ENCODE measurements around the gene ZSCAN29. TPM values are rescaled to one million over a fixed set of nuclear protein-coding genes. Genes with fewer than 3 reads are reported as not detected.

ZSCAN29 gene
- polyA plus RNA-seq, 1 donor from 2014 or later, result 37.5 TPM

- no peaks in the 10 kb centered on the region for H3K9me2 ChIP-seq (ENCODE audit: insufficient read depth, low read length)
- no peak overlapping the region for H3K4me2 ChIP-seq (ENCODE audit: low read length)
- no peaks in the 10 kb centered on the region for H3K27me3 ChIP-seq (ENCODE audit: insufficient read depth, low read depth, low read length)
- H3F3A ChIP-seq (ENCODE audit: insufficient read depth, low read length, poor library complexity, severe bottlenecking), result no peaks in the 10 kb centered on the region
- no peak overlapping the region for H3K27ac ChIP-seq (ENCODE audit: low read length)
- H3K9ac ChIP-seq (ENCODE audit: low read length), result no peak overlapping the region
- H3K79me2 ChIP-seq (replicated peaks; ENCODE audit: insufficient read depth, low read length), result no peaks in the 10 kb centered on the region
- H3K4me3 ChIP-seq (ENCODE audit: low read length), result no peak overlapping the region
- H2AFZ ChIP-seq (ENCODE audit: low read depth, low read length), result no peak overlapping the region
- no peaks in the 10 kb centered on the region for H3K9me3 ChIP-seq (ENCODE audit: low read length)
- TF ChIP-seq MXI1 (conservative IDR thresholded peaks at IDR 0.05; ENCODE audit: poor library complexity, severe bottlenecking) (no peak), SMC3 (conservative IDR thresholded peaks at IDR 0.05; ENCODE audit: poor library complexity) (no peak), RAD21 (conservative IDR thresholded peaks at IDR 0.05) (no peak), CTCF (IDR thresholded peaks at IDR 0.05; ENCODE audit: poor library complexity, severe bottlenecking) (no peak)
- no peaks in the 10 kb centered on the region for H4K20me1 ChIP-seq (ENCODE audit: insufficient read depth)
- no peaks in the 10 kb centered on the region for H3K36me3 ChIP-seq (ENCODE audit: insufficient read depth, low read length)
Measured at GRCh38 chr15:43390723-43391122, 19.9 kb upstream of the ZSCAN29 start.

DNA sequence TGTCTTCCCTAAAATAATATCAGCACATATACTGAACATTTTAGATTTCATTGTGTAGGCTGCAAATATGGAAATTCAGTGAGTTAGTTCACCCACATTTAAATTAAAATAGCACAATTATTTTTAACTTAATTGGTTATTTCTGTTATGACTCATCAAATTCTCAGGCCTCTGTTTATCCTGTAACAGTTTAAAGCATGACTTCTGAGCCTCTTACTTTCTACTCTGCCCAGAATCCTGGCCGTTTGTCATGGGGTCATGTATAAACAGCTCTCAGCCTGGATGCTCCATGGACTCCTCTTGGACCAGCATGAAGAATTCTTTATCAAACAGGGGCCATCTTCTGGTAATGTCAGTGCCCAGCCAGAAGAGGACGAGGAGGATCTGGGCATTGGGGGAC is 12.2 kb upstream of the ZSCAN29 start:
- Histone ChIP-seq H3K36me3 (ENCODE audit: insufficient read depth, low read length) (peaks cover 3% of the 10 kb centered on the region), H2AFZ (ENCODE audit: low read depth, low read length) (no peak overlapping the region), H3K4me3 (ENCODE audit: low read length) (no peak overlapping the region), H3F3A (ENCODE audit: insufficient read depth, low read length, poor library complexity, severe bottlenecking) (no peaks in the 10 kb centered on the region), H3K9me3 (ENCODE audit: low read length) (no peaks in the 10 kb centered on the region), H4K20me1 (ENCODE audit: insufficient read depth) (peaks cover 4% of the 10 kb centered on the region), H3K4me2 (ENCODE audit: low read length) (no peak overlapping the region), H3K27ac (ENCODE audit: low read length) (no peak overlapping the region), H3K27me3 (ENCODE audit: insufficient read depth, low read depth, low read length) (no peaks in the 10 kb centered on the region), H3K79me2 (replicated peaks; ENCODE audit: insufficient read depth, low read length) (no peaks in the 10 kb centered on the region), H3K9ac (ENCODE audit: low read length) (no peak overlapping the region), H3K9me2 (ENCODE audit: insufficient read depth, low read length) (no peaks in the 10 kb centered on the region)
- TF ChIP-seq SMC3 (conservative IDR thresholded peaks at IDR 0.05; ENCODE audit: poor library complexity) (no peak), EP300 (conservative IDR thresholded peaks at IDR 0.05; ENCODE audit: poor library complexity, severe bottlenecking) (no peak), POLR2AphosphoS5 (IDR thresholded peaks at IDR 0.05) (no peak), EZH2 (IDR thresholded peaks at IDR 0.05; ENCODE audit: borderline replicate concordance, insufficient read depth, low read length, poor library complexity, severe bottlenecking) (no peak), CTCF (IDR thresholded peaks at IDR 0.05; ENCODE audit: poor library complexity, severe bottlenecking) (no peak)

GRCh38 chr15:43382310-43382709 is 11.5 kb upstream of the ZSCAN29 start:
- H3K79me2 ChIP-seq (replicated peaks; ENCODE audit: insufficient read depth, low read length), result no peaks in the 10 kb centered on the region
- no peak overlapping the region for H3K4me2 ChIP-seq (ENCODE audit: low read length)
- no peak overlapping the region for H3K4me3 ChIP-seq (ENCODE audit: low read length)
- peaks cover 4% of the 10 kb centered on the region for H4K20me1 ChIP-seq (ENCODE audit: insufficient read depth)
- H3K27me3 ChIP-seq (ENCODE audit: insufficient read depth, low read depth, low read length), result no peaks in the 10 kb centered on the region
- H3K9me3 ChIP-seq (ENCODE audit: low read length), result no peaks in the 10 kb centered on the region
- TF ChIP-seq SMC3 (conservative IDR thresholded peaks at IDR 0.05; ENCODE audit: poor library complexity) (no peak), TAF1 (IDR thresholded peaks at IDR 0.05; ENCODE audit: low read depth) (no peak), EP300 (conservative IDR thresholded peaks at IDR 0.05; ENCODE audit: poor library complexity, severe bottlenecking) (no peak), RAD21 (conservative IDR thresholded peaks at IDR 0.05) (no peak), CTCF (IDR thresholded peaks at IDR 0.05; ENCODE audit: poor library complexity, severe bottlenecking) (no peak), POLR2AphosphoS5 (IDR thresholded peaks at IDR 0.05) (no peak), EZH2 (IDR thresholded peaks at IDR 0.05; ENCODE audit: borderline replicate concordance, insufficient read depth, low read length, poor library complexity, severe bottlenecking) (no peak), REST (IDR thresholded peaks at IDR 0.05; ENCODE audit: borderline replicate concordance) (no peak), MXI1 (conservative IDR thresholded peaks at IDR 0.05; ENCODE audit: poor library complexity, severe bottlenecking) (no peak)
- H3K36me3 ChIP-seq (ENCODE audit: insufficient read depth, low read length), result peaks cover 3% of the 10 kb centered on the region
- H3K27ac ChIP-seq (ENCODE audit: low read length), result no peak overlapping the region
- no peak overlapping the region for H3K9ac ChIP-seq (ENCODE audit: low read length)
- H3K9me2 ChIP-seq (ENCODE audit: insufficient read depth, low read length), result no peaks in the 10 kb centered on the region
- no peak overlapping the region for H2AFZ ChIP-seq (ENCODE audit: low read depth, low read length)
- no peaks in the 10 kb centered on the region for H3F3A ChIP-seq (ENCODE audit: insufficient read depth, low read length, poor library complexity, severe bottlenecking)

Data from neural cell (in vitro differentiated cells).